ENCODE results near the gene AADACL2.
"Not testable (repeated sequence)": the region's sequence is repeated elsewhere in the genome, so short reads cannot be mapped to it uniquely, and the experiment has no call there.

AADACL2 gene, protein sequence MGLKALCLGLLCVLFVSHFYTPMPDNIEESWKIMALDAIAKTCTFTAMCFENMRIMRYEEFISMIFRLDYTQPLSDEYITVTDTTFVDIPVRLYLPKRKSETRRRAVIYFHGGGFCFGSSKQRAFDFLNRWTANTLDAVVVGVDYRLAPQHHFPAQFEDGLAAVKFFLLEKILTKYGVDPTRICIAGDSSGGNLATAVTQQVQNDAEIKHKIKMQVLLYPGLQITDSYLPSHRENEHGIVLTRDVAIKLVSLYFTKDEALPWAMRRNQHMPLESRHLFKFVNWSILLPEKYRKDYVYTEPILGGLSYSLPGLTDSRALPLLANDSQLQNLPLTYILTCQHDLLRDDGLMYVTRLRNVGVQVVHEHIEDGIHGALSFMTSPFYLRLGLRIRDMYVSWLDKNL

DNA sequence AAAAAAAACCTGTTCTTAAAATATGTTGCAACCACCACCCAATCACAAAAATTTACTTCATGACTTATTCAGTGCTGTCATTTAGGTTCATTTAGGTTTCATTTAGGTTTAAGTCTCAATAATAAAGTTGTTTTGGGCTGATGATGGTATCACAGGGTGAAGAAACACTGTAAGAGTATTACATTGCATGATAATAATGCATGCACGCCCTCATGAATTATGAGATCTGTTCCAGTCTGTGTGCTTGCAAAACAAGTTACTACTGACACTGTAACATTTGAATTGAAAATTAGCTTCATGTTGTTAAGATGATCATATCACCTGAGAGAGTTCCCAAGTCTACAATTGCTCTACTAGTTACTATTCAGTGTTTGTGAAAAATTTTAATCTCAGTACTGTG lies at the start of gene AADACL2:
Gene AADACL2, plus strand, starts transcription at position 315 of the 400 bp plus-strand sequence. CDS start 109 bp downstream, outside the sequence.
- DNase-seq, result no peak

DNA sequence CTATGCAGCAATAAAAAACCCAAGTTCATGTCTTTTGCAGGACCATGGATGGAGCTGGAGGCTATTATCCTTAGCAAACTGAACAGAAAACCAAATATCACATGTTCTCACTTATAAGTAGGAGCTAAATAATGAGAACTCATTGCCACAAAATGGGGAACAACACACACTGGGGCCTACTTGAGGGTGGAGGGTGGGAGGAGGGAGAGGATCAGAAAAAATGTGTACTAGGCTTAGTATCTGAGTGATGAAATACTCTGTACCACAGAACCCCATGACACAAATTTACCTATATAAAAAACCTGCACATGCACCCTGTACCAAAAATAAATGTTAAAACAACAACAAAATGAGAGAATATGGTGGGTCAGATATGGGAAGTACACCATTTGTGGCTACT lies 49.6 kb upstream of the AADACL2 start:
- DNase-seq, result no peak

DNA sequence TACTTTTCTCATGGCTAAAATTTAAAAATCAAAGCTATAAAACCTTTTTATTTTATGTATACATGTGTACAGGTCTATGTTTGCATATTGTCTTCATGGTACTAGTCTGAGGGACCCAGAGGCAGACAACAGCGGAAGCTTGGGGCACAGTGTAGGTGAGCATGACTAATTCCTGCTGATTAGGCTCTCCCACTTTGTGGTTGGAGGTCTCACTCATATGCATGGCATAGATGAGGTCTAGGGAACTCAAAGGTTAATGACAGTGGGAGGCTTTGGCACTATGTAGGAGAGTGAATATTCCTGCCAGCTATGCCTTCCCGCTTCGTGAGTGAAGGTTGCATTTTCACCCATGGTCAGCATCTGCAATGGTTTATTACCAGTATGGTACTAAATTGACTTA lies 47.5 kb upstream of the AADACL2 start:
- no peak for DNase-seq

DNA sequence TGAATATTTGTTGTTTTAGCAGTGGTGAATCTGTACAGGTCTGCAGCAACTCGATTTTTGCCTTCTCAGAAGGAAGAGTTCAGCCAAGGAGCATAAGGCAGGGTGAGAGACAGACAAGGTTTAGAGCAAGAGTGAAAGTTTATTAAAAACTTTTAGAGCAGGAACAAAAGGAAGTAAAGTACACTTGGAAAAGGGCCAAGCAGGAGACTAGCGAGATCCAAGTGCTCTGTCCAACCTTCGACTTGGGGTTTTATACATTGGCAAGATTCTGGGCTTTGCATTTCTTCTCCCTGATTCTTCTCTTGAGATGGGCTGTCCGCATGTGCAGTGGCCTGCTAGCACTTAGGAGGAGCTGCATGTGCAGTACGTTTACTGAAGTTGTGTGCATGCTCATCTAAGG lies 46.7 kb upstream of the AADACL2 start:
- DNase-seq, result no peak

DNA sequence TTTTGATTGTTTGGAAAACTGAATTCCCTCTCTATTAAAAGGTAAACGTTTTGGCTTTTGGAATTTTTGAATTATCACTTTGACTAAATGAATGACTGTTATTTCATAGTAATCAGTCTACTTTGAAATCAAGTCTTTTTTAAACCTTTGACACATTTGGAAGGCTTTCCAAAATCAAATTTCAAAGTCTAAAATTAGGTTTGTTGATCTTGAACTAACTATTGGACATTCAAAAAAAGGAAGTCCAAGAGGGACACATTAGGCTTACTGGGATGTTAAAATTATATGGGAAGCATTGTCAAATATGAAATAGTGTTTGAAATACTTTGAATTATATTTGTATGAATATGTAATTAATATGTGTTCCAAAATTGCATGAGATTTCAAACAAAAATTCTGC lies 45.2 kb upstream of the AADACL2 start:
- DNase-seq, result no peak

DNA sequence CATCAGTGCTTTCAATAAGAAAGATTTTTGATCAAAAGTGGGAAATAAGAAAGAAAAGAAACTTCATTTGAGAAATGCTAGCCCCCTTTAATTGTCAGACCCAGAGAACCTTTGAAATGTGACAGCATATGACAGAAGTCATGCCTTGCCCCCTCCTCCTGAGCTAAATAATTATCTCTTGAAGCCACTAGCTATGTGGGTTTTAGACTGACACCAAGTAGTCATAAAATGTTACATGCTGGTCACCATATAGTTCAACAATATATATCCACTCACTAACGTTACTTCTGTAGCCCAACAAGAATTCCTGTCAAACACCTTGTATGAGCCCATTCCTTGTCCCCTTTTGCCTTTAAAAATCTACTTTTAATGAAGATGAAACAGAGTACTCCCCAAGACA lies 43.1 kb upstream of the AADACL2 start:
- no peak for DNase-seq

DNA sequence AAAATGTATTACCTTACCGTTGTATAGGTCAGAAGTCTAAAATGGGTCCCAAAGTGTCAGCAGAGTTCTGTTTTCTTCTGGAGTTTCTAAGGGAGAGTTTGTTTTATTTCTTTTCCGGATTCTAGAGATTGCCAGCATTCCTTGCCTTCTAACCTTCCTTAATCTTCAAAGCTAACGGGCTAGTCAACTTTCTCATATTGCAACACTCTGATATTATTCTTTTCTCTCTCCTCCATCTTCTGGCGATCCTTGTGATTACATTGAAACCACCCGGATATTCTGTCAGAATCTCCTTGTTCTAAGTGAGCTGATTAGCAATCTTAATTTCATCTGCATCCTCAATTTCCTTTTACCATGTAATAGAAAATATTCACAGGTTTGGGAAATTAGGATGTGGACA lies 36.2 kb upstream of the AADACL2 start:
- DNase-seq, result no peak

DNA sequence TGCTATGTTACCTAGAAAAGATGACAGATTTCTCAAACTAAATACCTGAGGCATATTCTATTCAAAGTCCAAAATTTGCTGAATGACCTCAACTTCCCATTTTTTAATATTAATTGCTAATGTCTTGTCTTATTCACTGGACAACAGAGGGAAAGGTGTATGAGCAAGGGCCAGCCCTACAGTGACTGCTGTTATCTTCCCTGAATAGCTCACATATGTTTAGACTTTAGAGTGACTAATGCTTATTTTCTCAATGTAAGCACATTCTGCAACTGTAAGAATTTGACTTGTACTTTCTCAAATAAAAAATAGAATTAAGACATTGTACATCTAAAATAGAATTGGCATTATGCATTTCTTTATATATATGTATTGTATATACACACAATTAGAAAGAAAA lies 26.5 kb upstream of the AADACL2 start:
- no peak for DNase-seq

DNA sequence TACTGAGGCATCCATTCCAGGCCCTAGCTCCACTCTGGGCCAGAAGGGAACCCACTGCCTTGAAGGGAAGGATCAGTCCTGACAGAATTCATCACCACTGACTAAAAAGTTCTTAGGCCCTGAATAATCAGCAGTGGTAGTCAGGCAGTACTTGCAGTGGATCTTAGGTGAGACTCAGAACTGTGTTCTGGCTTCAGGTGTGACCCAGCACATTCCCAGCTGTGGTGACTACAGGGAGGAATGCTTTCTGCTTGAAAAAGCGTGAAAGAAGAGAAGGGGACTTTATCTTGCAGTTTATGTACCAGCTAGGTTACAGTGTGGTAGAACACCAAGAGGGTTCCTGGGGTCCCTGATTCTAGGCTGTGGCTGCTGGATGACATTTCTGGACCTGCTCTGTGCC lies 24.9 kb upstream of the AADACL2 start:
- DNase-seq, result no peak

DNA sequence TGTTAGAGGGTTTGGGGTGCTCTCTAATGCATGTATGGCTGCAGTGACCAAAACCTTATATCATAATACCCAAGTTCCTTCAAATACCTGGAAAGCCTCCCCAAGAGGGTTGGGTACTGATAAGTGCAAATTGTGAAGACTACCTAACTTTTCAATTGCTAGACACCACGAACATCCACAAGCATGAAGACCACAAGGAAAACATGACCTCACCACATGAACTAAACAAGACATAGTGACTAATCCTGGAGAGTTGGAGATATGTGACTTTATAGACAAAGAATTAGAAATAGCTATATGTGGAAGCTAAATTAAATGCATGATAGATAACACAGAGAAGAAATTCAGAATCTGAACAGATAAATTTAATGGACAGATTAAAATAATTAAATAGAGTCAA lies 23.9 kb upstream of the AADACL2 start:
- no peak for DNase-seq

DNA sequence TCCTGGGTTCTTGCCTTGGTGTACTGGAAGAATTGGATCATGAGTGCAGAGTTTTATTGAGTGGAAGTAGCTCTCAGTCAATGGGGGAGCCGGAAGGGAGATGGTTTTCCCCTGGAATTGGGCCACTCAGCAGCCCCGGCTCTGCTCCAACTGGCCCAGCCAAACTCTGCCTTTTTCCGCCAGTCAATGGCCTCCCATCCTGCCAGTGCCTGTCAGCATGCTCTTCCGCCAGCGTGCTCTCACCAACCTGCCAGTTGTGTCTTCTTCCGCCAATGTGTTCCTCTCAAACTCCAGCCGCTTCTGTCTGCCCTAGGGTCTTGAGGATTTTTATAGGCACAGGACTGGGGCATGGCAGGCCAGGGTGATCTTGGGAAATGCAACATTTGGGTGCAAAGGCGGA lies 12.4 kb upstream of the AADACL2 start:
- DNase-seq, result no peak

DNA sequence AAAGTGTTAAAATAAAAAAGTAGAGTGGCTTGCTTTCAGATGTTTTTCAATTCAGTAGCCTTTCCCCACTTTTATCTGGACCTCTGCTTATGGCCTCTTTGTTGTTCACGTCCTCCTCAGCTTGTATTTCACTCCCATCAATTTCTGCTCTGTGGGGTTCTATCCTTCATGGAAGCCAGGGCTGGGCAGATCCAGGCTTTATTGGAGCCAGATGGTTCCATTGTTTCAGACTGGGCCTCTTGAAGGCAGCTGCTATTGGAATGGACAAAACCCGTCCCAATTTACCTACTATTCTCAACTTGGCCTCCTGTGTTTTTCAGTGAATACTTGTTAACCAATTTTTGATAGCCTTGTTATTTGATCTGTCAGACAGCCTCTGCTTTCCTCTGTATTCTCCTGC lies 10.9 kb upstream of the AADACL2 start:
- DNase-seq, result no peak

DNA sequence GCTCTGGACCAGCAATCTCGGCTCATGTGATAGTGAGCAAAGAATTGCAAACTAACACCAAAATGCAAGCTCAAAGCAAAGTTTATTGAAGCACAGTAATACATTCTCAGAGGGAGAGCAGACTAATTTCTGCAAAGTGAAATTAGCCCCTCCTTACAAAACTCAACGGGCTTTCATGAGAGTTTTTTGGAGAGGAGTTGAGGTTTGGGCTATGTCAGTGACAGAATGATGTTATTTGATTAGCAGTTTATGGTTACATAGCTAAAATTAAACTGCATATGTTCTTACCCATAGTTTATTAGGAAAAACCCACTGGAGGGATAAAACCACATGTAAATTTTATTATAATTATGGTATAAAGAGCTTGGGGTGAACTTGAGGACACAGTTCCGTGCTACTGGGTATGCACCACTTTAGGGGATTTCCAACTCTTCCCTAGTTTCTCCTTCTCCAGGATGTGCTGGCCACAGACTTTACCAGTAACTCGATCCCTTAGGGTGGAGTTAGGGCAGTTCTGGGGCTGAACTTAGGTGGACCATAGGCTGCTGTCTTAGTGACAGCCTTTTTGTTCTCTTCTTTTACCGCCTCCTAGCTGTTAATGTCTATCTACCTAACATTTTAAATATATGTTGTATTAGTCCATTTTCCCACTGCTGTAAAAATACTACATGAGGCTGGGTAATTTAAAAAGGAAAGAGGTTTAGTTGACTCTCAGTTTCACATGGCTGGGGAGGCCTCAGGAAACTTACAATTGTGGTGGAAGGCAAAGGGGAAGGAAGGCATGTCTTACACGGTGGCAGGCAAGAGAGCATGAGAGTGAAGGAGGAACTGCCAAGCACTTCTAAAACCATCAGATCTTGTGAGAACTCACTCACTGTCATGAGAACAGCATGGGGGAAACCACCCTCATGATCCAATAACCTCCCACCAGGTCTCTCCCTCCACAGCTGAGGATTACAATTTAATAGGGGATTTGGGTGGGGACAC lies 8.9 kb upstream of the AADACL2 start:
- no peak for DNase-seq

DNA sequence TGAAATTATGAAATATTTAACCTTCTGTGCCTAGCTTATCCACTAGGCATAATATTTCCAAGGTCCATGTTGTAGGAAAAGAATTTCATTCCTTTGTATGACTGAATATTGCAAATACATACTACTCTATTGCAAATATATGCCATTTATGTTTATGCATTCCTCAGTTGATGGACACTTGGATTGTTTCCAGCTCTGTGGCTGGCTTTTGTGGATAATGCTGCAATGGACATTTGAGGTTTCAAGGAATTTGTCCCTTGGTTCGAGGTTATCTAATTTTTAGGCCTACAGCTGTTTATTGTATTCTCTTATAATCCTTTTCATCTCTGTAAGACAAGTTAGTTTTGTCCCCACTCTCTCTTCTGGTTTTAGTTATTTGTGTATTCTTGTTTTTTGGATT lies 7.7 kb upstream of the AADACL2 start:
- no peak for DNase-seq

DNA sequence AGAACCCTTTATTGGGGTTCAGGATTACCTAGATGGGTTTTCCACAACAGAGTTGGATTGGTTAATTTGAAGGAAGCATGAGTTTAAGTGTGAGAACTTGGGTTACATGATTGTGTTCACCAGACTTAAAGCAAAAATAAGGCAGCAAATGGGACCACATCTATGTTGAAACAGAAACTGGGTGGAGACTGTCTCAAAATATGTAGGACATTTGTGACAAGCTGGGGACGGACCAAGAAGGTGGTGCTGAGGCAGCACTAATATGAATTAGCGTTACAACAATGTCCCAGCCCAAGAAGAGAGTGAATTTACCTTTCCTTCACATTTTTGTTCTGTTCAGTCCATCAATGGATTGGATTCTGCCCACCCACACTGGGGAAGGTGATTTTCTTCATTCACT lies 866 bp upstream of the AADACL2 start:
- no peak for DNase-seq

DNA sequence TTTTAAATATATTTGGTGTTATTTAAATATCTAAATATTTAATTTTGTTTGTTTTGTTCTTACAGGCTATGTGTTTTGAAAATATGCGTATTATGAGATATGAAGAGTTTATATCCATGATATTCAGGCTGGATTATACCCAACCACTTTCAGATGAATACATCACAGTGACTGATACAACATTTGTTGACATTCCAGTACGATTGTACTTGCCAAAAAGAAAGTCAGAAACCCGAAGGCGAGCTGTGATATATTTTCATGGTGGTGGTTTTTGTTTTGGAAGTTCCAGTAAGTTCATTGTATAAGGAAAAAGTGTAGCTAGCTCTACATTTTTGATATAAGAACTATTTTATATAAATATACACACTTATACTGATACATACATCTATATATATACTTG lies 6.9 kb downstream of the AADACL2 start:
- no peak for DNase-seq

DNA sequence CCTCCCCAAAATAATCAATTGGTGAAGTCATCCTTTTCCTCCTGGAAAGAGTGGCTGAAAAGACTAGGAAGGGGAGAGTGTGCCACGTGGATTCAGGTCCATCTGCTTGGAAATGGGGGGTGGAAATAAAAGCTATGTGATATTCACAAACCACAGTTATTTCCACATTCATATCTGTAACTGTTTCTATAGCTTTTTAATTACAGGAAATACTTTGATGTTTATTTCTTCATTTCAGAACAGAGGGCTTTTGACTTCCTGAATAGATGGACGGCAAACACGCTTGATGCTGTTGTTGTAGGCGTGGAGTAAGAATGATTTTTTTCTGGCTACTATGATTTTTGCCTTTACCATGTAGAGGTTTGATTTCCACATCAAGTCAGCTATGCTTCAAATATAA lies 10.1 kb downstream of the AADACL2 start:
- DNase-seq, result no peak

DNA sequence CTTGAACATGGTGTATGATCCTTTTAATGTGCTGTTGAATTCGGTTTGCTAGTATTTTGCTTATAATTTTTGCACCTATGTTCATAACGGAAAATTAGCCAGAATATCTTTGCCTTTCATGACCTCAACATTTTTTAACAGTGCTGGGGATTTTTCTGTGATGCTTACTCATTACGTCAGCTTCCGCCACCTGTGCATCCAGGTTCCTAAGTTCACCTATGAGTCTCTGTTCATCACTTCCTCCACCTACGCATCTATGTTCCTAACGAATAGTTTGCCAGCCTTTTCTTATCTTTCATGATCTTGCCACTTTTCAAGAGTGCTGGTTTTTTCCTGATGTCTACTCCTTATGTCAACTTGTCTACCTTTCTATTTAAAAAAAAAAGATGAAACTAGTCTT lies 16.5 kb downstream of the AADACL2 start:
- no peak for DNase-seq

DNA sequence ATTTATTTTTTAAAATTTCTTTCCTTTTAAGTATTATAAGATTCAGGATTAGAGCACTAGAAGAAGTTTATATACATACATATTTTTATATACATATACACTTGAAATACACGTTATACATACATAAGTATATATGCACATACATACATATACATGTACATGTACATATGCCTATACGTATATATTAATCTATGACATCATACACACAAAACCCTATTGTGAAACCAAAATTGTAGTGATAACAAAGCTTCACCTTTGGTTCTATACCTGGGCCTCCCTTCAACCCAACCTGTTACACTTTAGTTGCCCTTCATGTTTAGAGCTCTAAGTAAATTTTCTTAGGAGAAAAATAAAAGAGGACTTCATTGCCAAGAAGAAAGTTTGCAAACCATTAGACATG lies 17.0 kb downstream of the AADACL2 start:
- no peak for DNase-seq

DNA sequence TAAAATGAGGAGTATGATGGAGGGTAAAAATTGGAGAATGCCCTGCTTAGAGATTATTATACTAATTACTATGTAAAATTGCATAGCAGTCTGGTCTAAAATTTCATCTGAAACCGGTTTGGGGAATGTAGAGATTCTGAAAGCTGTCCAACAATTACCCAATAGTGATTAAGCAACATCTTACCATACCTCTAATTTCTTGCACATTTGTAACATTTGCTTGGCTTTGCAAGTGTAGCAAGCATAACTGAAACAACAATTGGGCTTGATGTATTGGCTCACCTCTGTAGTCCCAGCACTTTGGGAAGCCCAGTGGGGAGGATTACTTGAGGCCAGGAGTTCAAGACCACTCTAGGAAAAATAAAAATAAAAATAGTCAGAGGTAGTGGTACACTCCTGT lies 17.4 kb downstream of the AADACL2 start:
- no peak for DNase-seq

DNA sequence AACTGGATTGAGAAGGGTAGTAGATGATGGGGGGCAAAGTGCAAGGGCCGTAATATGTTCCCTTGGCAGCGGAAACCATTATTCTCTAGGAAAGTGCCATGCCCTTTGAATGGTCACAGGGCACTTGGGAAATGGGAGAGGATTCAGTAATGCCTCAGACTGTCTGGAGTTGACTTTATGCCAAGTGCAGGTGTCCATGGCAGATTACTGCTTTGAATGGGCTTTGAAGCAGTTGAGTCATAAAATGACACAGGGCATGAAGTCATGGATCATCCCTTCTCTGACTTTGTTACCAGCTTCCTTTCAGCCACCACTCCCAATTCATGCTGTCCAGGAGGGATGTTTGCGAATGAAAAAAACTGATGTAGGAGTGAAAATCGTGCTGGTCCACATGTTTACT lies 20.1 kb downstream of the AADACL2 start:
- no peak for DNase-seq

DNA sequence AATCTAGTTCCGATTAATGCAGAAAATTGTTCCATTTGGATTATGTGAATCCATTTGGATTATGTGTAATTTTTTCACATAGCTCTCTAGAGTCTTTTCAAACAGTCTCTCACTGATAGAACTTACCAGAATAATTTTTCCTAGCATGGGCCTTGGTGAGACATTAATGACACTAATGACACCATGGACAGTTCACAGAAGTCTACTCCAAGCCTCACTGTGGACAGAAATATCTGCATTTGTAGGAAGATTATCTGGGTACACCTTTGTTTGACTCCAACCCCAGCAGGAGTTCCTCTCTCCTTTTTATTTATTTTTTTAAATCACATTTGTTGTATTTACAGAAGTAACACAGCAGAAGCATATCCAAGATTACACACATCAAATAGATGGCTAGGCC lies 27.9 kb downstream of the AADACL2 start:
- DNase-seq, result no peak

DNA sequence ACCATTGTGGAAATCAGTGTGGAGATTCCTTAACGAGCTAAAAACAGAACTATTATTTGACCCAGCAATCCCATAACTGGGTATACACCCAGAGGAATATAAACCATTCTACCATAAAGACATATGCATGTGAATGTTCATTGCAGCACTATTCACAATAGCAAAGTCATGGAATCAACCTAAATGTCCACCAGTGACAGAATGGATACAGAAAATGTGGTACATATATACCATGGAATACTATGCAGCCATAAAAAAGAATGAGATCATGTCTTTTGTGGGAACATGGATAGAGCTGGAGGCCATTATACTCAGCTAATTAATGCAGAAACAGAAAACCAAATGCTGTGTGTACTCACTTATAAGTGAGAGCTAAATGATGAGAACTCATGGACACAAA lies 31.0 kb downstream of the AADACL2 start:
- not testable (repeated sequence) for DNase-seq

DNA sequence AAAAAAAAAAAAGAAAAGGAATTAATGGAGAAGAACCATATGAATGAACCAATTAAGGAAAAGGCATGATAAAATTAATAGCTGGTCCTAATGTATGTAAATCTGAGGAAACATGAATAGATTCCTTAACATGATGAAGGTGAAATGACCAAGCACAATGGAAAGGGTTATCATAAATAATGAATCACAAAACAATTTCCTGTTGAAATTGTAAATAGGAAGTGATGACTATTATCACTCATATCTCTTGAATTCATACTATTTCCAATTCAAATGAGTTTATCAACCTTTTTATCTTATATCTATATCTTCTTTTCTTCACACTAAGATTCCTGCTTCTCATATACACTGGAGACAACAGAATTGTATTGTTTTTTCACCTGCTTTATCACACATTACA lies 32.0 kb downstream of the AADACL2 start:
- no peak for DNase-seq
